DOHH2 (cell line): ENCODE results near the gene SLC44A5.

Experiments
- CTCF ChIP-seq: fragments of 200-600 bp; sonication (generic); IDR thresholded peaks from one replicate; pipeline ENCODE4 v1.5.1; 2014; ENCODE audit warnings: antibody characterized with exemption, mild to moderate bottlenecking, low read depth, low read length; ENCODE audit not compliant: poor library complexity, severe bottlenecking
- EZH2phosphoT487 ChIP-seq: fragments of 200-600 bp; sonication (generic); IDR thresholded peaks from 2 replicates; pipeline ENCODE4 v1.6.1; 2017; ENCODE audit warnings: borderline replicate concordance, mild to moderate bottlenecking, antibody characterized with exemption, low read length, moderate library complexity, mixed read lengths

- TF ChIP-seq CTCF (no peak), EZH2phosphoT487 (no peak)
Observed at GRCh38 chr1:75640137-75640536, 29.2 kb upstream of the SLC44A5 start.
